HFF-Myc (cell line): ENCODE data around the gene S100A13.

Experiments used
- DNase-seq: peaks from one replicate; pipeline ENCODE4 v3.0.0-alpha.2; 2011; ENCODE audit warnings: low read depth; ENCODE audit errors: extremely low read depth
- H3K4me3 ChIP-seq: replicated peaks from 2 replicates; pipeline ENCODE4 v1.5.1; 2011; ENCODE audit warnings: low read depth, mild to moderate bottlenecking, control low read depth, low read length
- TF ChIP-seq, protein P1 (sequence below): IDR thresholded peaks from 2 replicates; pipeline ENCODE4 v1.5.1; 2012; ENCODE audit warnings: mild to moderate bottlenecking, low read depth, low read length, control low read depth; ENCODE audit errors: missing control alignments

The S100A13 gene

DNA sequence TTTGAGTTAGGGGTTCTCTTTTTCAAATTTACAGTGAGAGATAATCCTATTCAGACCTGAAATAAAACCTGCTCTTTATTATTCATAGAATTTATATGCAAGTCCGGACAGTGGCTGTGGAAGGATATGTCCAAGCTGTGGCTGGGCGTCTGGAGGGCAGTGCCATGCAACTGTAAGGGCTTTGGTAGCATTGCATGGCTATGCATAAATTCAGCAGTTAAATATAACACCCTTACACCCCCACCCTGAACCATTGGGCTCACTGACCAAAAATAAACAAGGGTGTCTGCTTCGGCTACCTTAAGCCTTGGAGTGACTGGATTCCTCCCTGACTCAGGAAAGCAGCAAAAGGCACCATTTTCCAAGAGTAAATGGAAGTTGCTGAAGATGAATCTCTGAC, 12.0 kb upstream of the S100A13 start:
- TF ChIP-seq, protein P1, sequence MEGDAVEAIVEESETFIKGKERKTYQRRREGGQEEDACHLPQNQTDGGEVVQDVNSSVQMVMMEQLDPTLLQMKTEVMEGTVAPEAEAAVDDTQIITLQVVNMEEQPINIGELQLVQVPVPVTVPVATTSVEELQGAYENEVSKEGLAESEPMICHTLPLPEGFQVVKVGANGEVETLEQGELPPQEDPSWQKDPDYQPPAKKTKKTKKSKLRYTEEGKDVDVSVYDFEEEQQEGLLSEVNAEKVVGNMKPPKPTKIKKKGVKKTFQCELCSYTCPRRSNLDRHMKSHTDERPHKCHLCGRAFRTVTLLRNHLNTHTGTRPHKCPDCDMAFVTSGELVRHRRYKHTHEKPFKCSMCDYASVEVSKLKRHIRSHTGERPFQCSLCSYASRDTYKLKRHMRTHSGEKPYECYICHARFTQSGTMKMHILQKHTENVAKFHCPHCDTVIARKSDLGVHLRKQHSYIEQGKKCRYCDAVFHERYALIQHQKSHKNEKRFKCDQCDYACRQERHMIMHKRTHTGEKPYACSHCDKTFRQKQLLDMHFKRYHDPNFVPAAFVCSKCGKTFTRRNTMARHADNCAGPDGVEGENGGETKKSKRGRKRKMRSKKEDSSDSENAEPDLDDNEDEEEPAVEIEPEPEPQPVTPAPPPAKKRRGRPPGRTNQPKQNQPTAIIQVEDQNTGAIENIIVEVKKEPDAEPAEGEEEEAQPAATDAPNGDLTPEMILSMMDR: no peak
- DNase-seq: no peak

DNA sequence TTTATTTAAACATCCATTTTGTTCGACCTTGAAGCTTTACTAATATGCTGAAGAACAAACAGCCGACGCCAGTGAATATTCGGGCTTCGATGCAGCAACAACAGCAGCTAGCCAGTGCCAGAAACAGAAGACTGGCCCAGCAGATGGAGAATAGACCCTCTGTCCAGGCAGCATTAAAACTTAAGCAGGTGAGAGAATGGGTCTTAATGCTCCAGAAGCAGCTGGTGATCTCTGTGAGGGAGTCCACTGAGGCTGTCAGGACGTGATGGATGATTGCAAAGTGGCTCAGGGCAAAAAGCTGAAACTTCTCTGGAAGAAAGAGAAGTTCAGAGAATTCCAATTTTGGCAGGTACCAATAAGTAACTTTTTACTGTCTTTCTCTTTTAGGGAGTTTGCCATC, 11.0 kb upstream of the S100A13 start:
- TF ChIP-seq, protein P1: no peak
- no peak overlapping the region for H3K4me3 ChIP-seq
- DNase-seq: no peak

More for the DNA sequence above, 12.0 kb upstream of the S100A13 start:
- no peak overlapping the region for H3K4me3 ChIP-seq

DNA sequence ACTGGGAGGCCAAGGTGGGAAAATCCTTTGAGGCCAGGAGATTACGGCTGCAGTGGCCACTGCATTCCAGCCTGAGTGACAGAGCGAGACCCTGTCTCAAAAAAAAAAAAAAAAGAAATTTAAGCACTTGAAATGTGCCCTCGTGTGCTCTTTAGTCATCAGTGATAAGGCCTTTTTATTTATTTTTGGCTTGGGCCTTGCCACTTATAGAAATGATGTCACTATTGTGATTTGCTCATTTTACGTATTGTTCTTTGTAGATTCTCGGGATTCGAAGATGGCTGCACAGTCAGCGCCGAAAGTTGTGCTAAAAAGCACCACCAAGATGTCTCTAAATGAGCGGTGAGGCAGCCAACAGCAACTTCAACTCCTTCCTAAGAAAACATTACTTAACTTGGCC, 9.0 kb upstream of the S100A13 start:
- no peak overlapping the region for H3K4me3 ChIP-seq
- DNase-seq: no peak
- TF ChIP-seq, protein P1: no peak

DNA sequence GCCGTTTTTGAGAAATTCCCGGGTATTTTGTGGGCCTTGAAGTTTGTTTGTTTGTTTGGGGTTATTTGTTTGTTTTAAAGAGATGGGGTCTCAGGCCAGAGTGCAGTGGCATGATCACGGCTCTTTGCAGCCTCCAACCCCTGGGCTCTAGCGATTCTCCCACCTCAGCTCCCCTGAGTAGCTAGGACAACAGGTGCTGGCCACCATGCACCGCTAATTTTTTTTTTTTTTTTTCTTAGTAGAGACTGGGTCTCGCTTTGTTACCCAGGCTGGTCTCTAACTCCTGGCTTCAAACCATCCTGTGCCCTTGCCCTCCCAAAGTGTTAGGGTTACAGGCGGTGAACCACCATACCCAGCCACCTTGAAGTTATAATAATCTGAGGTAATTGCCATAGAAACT, 8.6 kb upstream of the S100A13 start:
- DNase-seq: no peak
- TF ChIP-seq, protein P1: no peak
- H3K4me3 ChIP-seq: peak overlapping the region; percentile 94

DNA sequence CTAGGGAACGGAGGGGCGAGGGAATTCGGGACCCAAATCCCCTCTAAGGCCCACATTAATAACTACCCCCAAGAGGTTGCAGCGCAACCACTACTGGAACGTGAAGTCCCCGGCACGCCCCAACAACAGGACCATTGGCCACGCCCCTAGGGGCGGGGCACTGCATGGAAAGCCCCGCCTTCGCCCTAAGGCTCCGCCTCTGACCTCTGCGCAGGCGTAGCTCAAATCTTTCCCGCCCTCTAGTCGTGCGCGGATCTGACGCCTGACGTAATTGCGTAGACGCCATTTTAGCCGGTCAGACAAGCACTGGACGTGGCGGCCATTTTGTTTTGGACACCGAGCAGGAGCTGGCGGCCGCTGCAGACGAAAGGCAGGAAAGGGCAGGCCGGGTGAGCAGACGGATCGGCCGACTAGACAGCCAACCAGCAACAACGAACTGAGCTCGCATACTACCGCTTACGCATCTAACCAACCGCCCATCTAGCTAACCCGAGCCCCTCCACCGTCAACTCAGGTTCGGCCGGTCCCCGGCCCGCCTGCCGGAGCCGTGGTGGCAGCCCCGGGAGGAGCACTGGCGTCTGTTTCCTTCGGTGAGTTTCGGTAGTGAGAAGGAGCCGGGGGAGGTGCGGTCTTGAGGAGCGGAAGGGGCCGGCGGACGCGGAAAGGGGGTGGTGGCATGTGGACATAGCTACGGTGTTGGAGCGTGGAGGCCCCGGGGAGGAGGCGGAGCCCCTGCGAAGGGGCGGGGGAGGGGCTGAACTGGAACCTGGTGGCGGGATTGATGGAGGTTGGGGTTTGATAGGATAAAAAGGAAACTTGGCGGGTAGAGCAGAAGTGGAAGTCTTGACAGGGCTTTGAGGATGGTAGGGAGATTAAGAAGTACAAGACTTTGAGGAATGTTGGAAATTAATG, 6.7 kb upstream of the S100A13 start, which contains the start of gene CHTOP:
CHTOP (plus strand) TSS at position 313 of the 912 bp plus-strand sequence. CDS start 2,523 bp downstream, outside the sequence.
- DNase-seq: peak; percentile 98
- H3K4me3 ChIP-seq: peak within 1 kb of the TSS; percentile 94
- TF ChIP-seq, protein P1: no peak

DNA sequence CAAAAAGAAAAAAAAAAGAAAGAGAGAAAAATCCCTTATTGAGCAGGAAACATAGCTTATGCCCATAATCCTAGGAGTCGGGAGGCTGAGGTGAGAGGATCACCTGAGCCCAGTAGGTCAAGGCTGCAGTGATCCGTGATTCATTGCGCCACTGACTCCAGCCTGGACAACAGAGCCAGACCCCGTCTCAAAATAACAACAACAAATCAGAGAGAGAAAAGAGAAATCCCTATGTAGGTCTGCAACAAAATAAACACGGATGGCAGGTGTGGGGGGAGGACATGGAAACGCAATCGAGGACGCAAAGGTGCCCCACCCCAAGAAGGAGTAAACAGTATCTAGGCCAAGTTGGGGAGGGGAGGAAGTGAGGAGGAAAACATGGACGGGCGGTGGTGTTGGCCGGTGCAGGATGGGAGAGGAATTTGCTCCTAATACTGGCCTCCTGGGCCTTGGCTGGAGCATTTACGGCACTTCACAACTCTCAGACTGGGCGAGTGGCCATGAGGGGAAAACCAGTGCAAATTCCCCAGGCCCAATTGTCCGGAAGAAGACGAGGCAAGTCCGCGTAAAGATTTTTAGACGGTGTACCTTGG, 6.0 kb upstream of the S100A13 start:
- peak overlapping the region; percentile 94 for H3K4me3 ChIP-seq
- no peak for DNase-seq
- TF ChIP-seq, protein P1: no peak
